HL-60/S4 treated with phorbol 12-myristate 13-acetate at 8.2 ng/mL for 4 days and 3 days (cell line): Measurements from ENCODE around the gene NBPF3.
"Not testable (repeated sequence)": the region's sequence is repeated elsewhere in the genome, so short reads cannot be mapped to it uniquely, and the experiment has no call there.

ENCODE experiments used
- in situ Hi-C: fragments of 300-500 bp; cut with MboI; formaldehyde crosslinking; loops from 2 replicates; pipeline ENCODE4 v1.15.0; 2022; ENCODE audit warnings: low sequenced_read_pairs

The NBPF3 gene, protein sequence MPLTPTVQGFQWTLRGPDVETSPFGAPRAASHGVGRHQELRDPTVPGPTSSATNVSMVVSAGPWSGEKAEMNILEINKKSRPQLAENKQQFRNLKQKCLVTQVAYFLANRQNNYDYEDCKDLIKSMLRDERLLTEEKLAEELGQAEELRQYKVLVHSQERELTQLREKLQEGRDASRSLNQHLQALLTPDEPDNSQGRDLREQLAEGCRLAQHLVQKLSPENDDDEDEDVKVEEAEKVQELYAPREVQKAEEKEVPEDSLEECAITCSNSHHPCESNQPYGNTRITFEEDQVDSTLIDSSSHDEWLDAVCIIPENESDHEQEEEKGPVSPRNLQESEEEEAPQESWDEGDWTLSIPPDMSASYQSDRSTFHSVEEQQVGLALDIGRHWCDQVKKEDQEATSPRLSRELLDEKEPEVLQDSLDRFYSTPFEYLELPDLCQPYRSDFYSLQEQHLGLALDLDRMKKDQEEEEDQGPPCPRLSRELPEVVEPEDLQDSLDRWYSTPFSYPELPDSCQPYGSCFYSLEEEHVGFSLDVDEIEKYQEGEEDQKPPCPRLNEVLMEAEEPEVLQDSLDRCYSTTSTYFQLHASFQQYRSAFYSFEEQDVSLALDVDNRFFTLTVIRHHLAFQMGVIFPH

DNA sequence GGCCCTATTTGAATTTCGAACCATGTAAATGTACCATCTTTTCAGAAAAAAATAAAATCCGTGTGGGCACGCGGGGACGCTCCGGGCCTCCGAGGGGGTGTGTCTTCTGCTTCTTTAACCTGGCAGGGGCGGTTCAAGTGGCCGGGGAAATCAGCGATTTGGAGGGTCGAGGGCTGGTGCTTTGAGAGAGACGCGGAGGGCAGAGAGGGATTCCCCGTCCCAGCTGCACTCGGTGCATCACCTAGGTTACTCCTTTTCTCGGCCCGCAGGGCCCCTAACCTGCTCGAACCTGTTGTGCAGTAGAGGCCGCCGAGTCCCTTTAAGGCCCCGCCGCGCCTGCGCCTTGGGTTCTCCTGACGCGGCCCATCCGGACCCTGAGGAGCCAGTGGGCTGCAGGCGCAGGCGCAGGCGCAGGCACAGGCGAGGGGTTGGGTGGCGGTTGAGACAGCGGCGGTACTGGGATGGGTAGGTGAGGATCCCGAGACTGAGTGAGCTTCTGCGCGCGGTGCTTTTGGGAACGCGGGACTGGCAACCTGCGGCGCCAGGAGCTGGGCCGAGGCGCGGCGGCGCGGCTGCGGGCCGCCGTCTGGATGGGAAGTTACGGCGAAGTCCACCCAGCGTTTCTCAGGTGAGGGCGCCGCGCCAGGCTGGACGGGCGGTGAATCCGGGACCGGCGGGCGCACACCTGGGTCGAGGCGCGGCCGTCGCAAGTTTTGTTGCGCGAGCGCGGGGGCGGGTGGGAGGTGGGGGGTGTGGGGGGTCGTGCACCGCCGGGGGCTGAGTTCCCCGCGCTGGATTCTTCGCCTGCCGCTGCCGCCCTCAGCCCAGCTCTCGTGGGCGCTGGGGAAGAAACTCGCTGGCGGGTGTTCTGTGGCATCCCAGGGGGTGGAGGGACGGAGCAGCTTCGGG, at the start of gene NBPF3:
Gene NBPF3 (plus strand): TSS at position 417 of the 909 bp plus-strand sequence. CDS start 4,950 bp downstream, outside the sequence.
- in situ Hi-C loops = no loop called here

DNA sequence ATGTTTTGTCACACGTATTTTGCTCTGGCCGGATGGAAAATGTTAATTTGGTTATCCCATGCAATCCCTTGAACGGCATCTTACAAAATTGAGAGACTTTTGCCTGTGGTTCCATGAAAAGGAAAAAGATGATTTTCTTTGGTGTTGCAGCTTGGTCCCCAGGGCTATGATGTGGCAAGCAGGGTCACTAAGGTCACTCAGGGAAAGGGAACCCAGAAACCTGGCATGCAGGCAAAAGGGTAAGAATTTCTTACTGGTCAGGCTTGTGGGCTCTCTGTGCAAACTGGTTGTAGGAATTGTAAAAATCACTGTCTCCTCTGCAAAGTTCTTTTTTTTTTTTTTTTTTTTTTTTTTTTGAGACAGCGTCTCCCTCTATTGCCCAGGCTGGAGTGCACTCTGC, 48.4 kb upstream of the NBPF3 start:
- in situ Hi-C loops = no loop called here

DNA sequence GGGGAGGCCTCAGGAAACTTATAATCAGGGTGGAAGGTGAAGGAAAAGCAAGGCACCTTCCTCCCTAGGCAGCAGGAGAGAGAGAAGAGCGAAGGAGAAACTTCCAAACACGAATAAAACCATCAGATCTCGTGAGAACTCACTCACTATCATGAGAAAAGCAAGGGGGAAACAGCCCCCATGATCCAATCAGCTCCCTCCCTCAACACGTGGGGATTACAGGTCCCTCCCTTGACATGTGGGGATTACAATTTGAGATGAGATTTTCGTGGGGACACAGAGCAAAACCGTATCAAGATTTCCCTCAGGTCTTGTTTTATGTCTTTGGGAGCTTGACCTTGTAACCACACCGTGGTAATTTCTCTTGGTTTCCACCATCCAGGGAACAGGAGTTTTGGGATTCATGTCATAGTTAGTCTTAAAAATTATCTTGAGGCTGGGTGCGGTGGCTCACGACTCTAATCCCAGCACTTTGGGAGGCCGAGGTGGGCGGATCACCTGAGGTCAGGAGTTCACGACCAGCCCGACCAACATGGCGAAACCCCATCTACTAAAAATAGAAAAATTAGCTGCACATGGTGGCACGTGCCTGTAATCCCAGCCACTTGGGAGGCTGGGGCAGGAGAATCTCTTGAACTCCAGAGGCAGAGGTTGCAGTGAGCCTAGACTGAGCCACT, 47.2 kb upstream of the NBPF3 start:
- in situ Hi-C loops = no loop called here

DNA sequence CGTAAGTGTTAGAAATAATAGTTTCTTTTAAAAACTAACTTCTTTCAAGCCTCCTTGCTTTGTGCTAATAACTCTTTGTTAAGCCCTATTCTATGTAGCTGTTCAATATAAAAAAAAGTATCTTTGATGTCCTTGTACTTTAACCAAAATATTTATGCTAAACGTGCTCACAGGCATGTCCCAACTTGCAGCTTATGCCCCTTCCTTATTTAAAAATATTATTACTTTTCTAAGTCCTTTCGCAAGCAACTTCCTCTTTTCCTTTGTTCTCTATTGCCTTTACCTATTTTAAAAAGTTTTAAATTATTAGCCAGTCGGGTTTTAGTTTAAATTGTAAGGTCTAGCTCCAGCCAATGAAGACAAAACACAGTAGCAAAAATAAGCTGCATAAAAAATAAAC, 43.4 kb upstream of the NBPF3 start:
- in situ Hi-C loops = no loop called here

DNA sequence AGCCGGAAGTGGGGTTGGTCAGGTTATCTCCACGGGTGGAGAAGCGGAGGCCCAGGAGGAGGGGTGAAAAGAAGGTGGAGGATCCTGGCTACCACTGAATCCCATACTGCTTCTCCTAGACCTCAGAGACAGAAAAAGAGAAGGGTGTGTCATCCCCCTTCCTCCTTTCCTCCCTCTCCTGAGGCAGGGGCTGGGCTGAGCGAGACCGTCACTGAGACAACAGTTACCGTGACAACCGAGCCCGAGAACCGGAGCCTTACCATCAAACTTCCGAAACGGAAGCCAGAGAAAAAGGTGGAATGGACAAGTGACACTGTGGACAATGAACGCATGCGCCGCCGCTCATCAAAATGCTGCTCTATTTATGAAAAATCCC, 42.1 kb upstream of the NBPF3 start:
- in situ Hi-C loops = no loop called here

GRCh38 chr1:21401726-21402346, 38.1 kb upstream of the NBPF3 start:
- in situ Hi-C loops = not testable (repeated sequence)

DNA sequence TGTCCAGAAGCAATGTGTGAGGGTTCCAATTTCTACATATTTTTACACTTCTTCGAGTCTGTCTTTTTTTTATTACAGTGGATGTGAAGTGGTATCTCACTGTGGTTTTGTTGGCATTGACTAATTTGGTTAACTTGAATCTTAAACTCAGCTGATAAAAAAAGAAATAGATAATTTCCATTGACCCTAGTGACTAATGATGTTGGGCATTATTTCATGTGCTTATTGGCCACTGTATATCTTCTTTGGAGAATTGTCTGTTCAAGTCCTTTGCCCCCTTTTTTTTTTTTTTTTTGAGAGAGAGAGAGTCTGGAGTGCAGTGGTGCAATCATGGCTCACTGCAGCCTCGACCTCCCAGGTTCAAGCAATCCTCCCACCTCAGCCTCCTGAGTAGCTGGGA, 33.3 kb upstream of the NBPF3 start:
- in situ Hi-C loops = no loop called here

GRCh38 chr1:21409897-21410296, 30.0 kb upstream of the NBPF3 start:
- in situ Hi-C loops = not testable (repeated sequence)

GRCh38 chr1:21414015-21414414, 25.9 kb upstream of the NBPF3 start:
- in situ Hi-C loops = no loop called here

GRCh38 chr1:21420378-21420777, 19.6 kb upstream of the NBPF3 start:
- in situ Hi-C loops = not testable (repeated sequence)

GRCh38 chr1:21421307-21421706, 18.6 kb upstream of the NBPF3 start:
- in situ Hi-C loops = not testable (repeated sequence)

- in situ Hi-C loops = not testable (repeated sequence)
Measured at GRCh38 chr1:21427798-21428480, 12.0 kb upstream of the NBPF3 start.

DNA sequence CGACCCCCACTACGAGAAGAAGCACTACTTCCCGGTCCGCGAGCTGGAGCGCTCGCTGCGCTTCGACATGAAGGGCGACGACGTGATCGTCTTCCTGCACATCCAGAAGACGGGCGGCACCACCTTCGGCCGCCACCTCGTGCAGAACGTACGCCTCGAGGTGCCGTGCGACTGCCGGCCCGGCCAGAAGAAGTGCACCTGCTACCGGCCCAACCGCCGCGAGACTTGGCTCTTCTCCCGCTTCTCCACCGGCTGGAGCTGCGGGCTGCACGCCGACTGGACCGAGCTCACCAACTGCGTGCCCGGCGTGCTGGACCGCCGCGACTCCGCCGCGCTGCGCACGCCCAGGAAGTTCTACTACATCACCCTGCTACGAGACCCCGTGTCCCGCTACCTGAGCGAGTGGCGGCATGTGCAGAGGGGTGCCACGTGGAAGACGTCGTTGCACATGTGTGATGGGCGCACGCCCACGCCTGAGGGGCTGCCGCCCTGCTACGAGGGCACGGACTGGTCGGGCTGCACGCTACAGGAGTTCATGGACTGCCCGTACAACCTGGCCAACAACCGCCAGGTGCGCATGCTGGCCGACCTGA, 11.4 kb upstream of the NBPF3 start:
- in situ Hi-C loops = not testable (repeated sequence)

GRCh38 chr1:21429210-21429609, 10.7 kb upstream of the NBPF3 start:
- in situ Hi-C loops = not testable (repeated sequence)

GRCh38 chr1:21430875-21431274, 9.1 kb upstream of the NBPF3 start:
- in situ Hi-C loops = not testable (repeated sequence)

DNA sequence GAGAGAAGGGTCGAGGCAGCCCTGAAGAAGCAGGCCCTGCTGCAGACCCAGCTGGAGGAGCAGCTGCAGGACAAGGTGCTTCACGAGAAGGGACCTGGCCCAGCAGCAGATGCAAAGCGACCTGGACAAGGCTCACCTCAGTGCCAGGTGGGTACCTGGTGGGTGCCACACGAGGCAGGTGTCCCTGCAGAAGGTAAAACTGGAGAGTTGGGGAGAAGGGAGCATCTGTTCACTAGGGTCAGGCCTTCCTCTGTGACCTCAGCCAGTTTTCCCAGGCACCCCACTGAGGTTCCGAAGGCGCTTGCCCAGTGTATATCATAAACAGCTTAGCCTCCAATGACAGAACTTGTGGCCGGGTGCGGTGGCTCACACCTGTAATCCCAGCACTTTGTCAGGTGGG, 5.5 kb upstream of the NBPF3 start:
- in situ Hi-C loops = no loop called here

- in situ Hi-C loops = no loop called here
Measured at GRCh38 chr1:21435646-21436487, 4.1 kb upstream of the NBPF3 start.

DNA sequence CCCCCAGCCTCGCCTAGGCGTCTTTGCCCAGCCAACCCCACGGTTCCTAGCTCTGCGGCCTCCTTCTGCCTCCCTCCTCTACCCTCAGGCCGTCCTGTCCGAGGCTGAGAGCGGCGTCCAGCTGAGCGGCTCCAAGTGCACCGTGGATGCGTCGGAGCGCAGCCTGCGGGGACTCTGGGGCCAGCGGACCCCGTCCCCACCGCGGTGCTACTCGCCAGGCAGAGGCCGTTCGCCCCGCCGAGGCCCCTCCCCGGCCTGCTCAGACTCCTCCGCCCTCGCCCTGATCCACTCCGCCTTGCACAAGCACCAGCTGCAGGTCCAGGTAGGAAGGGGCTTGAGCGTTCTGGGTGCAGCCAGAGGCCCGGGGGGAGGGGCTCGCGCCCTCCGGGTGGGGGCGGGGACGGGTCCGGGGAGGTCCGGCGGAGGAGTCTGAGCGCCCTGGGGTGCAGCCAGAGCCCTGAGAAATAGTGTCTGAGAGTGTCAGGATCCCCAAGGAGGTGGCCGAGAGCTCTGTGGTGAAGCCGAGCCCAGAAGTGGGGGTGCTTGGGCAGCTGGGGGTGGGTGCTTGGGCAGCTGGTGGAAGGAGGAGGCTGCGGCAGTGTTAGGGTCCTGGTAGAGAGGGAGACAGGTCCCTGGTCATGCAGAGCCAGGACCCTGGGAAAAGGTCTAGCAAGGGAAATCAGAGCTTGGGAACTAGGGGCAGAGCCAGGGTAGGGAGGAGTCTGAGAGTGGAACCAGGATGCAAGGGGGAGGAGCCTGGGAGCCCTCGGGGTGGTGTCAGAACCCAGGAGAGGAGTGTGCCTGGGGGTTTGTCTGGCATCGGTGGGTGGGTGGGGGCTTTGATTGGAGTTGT, 3.2 kb upstream of the NBPF3 start:
- in situ Hi-C loops = no loop called here
